HepG2 (cell line): ENCODE data around the gene CDH23. TPM values are rescaled to one million over a fixed set of nuclear protein-coding genes. Genes with fewer than 3 reads are reported as not detected.

Experiments used
- ATAC-seq: fragments of 200-7000 bp; cut with Tn5 transposase; 3 replicates; pipeline ENCODE4 v1.9.1; 2020; ENCODE audit warnings: mild to moderate bottlenecking, moderate library complexity
- BruUV-seq: library from RNA; stranded (reverse); fragments of 400-500 nt; replicated peaks from 2 replicates; lab custom pipeline; 2021; lab: Mats Ljungman, UMichigan
- CTCF ChIA-PET: fragments of 300-600 bp; formaldehyde crosslinking; extraction: SDS; loops from one replicate; lab custom pipeline; 2021; ENCODE audit warnings: low total read pairs, inconsistent platforms, low intra/inter-chr PET ratio; lab: Yijun Ruan, JAX
- POLR2A ChIA-PET: fragments of 350-600 bp; sonication (Branson Sonifier 250); formaldehyde crosslinking; loops from one replicate; lab custom pipeline; 2020; ENCODE audit warnings: antibody characterized with exemption, inconsistent platforms; lab: Yijun Ruan, JAX
- DNase-seq: peaks from one replicate; pipeline ENCODE4 v3.0.0-alpha.2; 2015; ENCODE audit warnings: low spot score
- FAIRE-seq: peaks from 3 replicates; lab custom pipeline; 2011; peaks lifted over from hg19 to GRCh38; lab: Jason Lieb, UNC
- H2AFZ ChIP-seq: one replicate; pipeline ENCODE4 v1.6.1; 2011; ENCODE audit warnings: low read length, inconsistent platforms
- H3K27ac ChIP-seq: fragments of 300-600 bp; 3 replicates; pipeline ENCODE4 v1.8.0; 2011; ENCODE audit warnings: mixed run types, mild to moderate bottlenecking, mixed read lengths, low read length, inconsistent platforms; ENCODE audit not compliant: insufficient read depth; ENCODE audit errors: extremely low read length
- H3K27me3 ChIP-seq, 2 experiments: fragments of 200-600 bp in 1 of 2; 2 replicates in 1 of 2; 3 replicates in 1 of 2; pipeline versions ENCODE4 v1.6.0 to v1.8.0; 2011; ENCODE audit warnings: low read length in 2 of 2, mild to moderate bottlenecking in 2 of 2, moderate library complexity in 2 of 2, inconsistent platforms in 1 of 2; ENCODE audit not compliant: insufficient read depth in 2 of 2, control insufficient read depth in 1 of 2
- H3K36me3 ChIP-seq, 2 experiments: fragments of 200-600 bp in 1 of 2; replicated peaks in 1 of 2; 2 replicates in 1 of 2; 3 replicates in 1 of 2; pipeline versions ENCODE4 v1.5.1 to v1.8.0; 2011; ENCODE audit warnings: low read length in 2 of 2, inconsistent platforms in 1 of 2; ENCODE audit not compliant: insufficient read depth in 2 of 2, control insufficient read depth in 1 of 2
- H3K4me1 ChIP-seq: 2 replicates; pipeline ENCODE4 v1.5.1; 2012; ENCODE audit warnings: low read length, inconsistent platforms; ENCODE audit not compliant: insufficient read depth
- H3K4me2 ChIP-seq: 2 replicates; pipeline ENCODE4 v1.6.0; 2011; ENCODE audit warnings: low read depth, low read length, inconsistent platforms
- H3K4me3 ChIP-seq, 3 experiments: fragments of 200-600 bp in 1 of 3; sonication (generic), shearing (Covaris generic) in 1 of 3; replicated peaks in 1 of 3; 2 replicates each; pipeline ENCODE4 v1.5.1; 2011 to 2016; ENCODE audit warnings: low read length in 3 of 3, inconsistent platforms in 2 of 3, low read depth in 2 of 3, mild to moderate bottlenecking in 2 of 3, control low read depth in 1 of 3, mixed read lengths in 1 of 3; ENCODE audit not compliant: insufficient read depth in 1 of 3
- H3K79me2 ChIP-seq: one replicate; pipeline ENCODE4 v1.6.1; 2011; ENCODE audit warnings: low read length, inconsistent platforms; ENCODE audit not compliant: insufficient read depth
- H3K9ac ChIP-seq: 2 replicates; pipeline ENCODE4 v1.6.0; 2011; ENCODE audit warnings: mild to moderate bottlenecking, low read depth, low read length, inconsistent platforms; ENCODE audit not compliant: insufficient read depth
- H3K9me3 ChIP-seq: 2 replicates; pipeline ENCODE4 v1.5.1; 2012; ENCODE audit warnings: mild to moderate bottlenecking, low read length
- H4K20me1 ChIP-seq: 2 replicates; pipeline ENCODE4 v1.6.0; 2011; ENCODE audit warnings: inconsistent platforms, mild to moderate bottlenecking, low read length, moderate library complexity; ENCODE audit not compliant: insufficient read depth
- HOXA5 ChIP-seq: sonication (generic); formaldehyde crosslinking; IDR thresholded peaks from 2 replicates; pipeline ENCODE4 v1.4.0; 2020; ENCODE audit warnings: missing genetic modification reagents
- ZBTB40 ChIP-seq, 2 experiments: fragments of 450-650 bp in 1 of 2; sonication (generic) in 1 of 2; formaldehyde crosslinking in 1 of 2; IDR thresholded peaks; 2 replicates each; pipeline versions ENCODE4 v1.6.1 to v1.8.0; 2016 to 2022; ENCODE audit warnings: antibody characterized with exemption in 1 of 2, mild to moderate bottlenecking in 1 of 2, missing genetic modification reagents in 1 of 2
- ZNF567 ChIP-seq: sonication (generic); formaldehyde crosslinking; IDR thresholded peaks from 2 replicates; pipeline ENCODE4 v1.8.1; 2023; ENCODE audit warnings: mild to moderate bottlenecking, missing genetic modification reagents, borderline replicate concordance
- WGBS: methylation state at CpG from one replicate; pipeline ENCODE4 v1.1.6; 2017; ENCODE audit warnings: low lambda C conversion rate; 5-methylcytosine and 5-hydroxymethylcytosine counted together
- in situ Hi-C: cut with HindIII; loops from 2 replicates; pipeline ENCODE4 v1.10.0; 2017; ENCODE audit warnings: low pct_unique_long_range_greater_than_20kb; ENCODE audit not compliant: extremely low pct_ligation_motif_present
- intact Hi-C: fragments of 100-400 bp; cut with micrococcal nuclease; formaldehyde crosslinking; loops from one replicate; pipeline ENCODE4 v1.10.0; 2022; ENCODE audit not compliant: unreplicated experiment
- polyA plus RNA-seq, 8 experiments: library from polyadenylated mRNA; depleted of rRNA in 3 of 8; stranded (reverse) in 7 of 8; unstranded in 1 of 8; fragments of >200 nt; fragmentation: Illumina TruSeq in 4 of 8; extraction: Trizol in 4 of 8; gene quantifications; 2 replicates each; pipeline versions ENCODE4 v1.2.1 to v1.2.3, GENCODE V29; 2011 to 2016; ENCODE audit warnings: low read depth in 4 of 8, missing spikeins in 1 of 8, mixed read lengths in 1 of 8; ENCODE audit not compliant: insufficient read depth in 1 of 8
- total RNA-seq, 5 experiments: library from RNA; depleted of rRNA; stranded (reverse); fragments of >200 nt; fragmentation: Illumina TruSeq; extraction: Trizol; gene quantifications; 2 replicates each; pipeline ENCODE4 v1.2.3, GENCODE V29; 2016; ENCODE audit warnings: low read depth in 1 of 5

The CDH23 gene
- total and polyA plus RNA-seq, 2 of the 13 experiments (the other 11 are each of a cell fraction or from before 2014, with no cell fraction given): 0.13 TPM; not detected in 1

GRCh38 chr10:71836596-71836974, 439.9 kb downstream of the CDH23 start:
- no peak for DNase-seq
- Histone ChIP-seq H3K36me3 (peaks cover 17 to 38% of the 10 kb centered on the region in 2 experiments), H3K9ac (no peak overlapping the region), H3K27ac (peak overlapping the region; percentile 34), H2AFZ (no peak overlapping the region), H3K4me3 (no peak overlapping the region), H3K27me3 (no peaks in the 10 kb centered on the region), H3K4me1 (peaks cover 36% of the 10 kb centered on the region), H4K20me1 (peaks cover 73% of the 10 kb centered on the region), H3K9me3 (no peaks in the 10 kb centered on the region), H3K4me2 (peak overlapping the region; percentile 48), H3K79me2 (peaks cover 87% of the 10 kb centered on the region)
- WGBS: 88% methylated on average over 4 of the region's 4 CpGs
- ATAC-seq: no peak
- POLR2A ChIA-PET: interaction anchor here (1.0 to 2.9 kb wide), 3 partner anchors 13 to 25 kb away, joined by 3 to 23 read pairs (median 3); partner anchors contain the start of gene PSAP
- TF ChIP-seq ZNF567 (CRISPR knock-in tag): no peak
- 0 out of 2 replicates have a peak, but pooled peaks have one; percentile 6 for TF ChIP-seq HOXA5 (CRISPR knock-in tag)
- TF ChIP-seq ZBTB40 (IDR thresholded peaks at IDR 0.05): no peak
- TF ChIP-seq ZBTB40 (CRISPR knock-in tag; IDR thresholded peaks at IDR 0.05): no peak
- CTCF ChIA-PET: interaction anchor here (4.0 kb wide), 1 partner anchor 60 kb away, joined by 35 read pairs; no protein-coding TSS in a partner anchor
- in situ Hi-C loops: no loop called here
- no peak for FAIRE-seq
- intact Hi-C loops: loop anchor here (10.0 kb wide), 1 partner anchor 208 kb away; no protein-coding TSS in a partner anchor
- BruUV-seq: no TSS peak
